Neural cell (in vitro differentiated cells): ENCODE data around the gene RIN1.

Experiments used
- EP300 ChIP-seq: fragments of 450-650 bp; conservative IDR thresholded peaks from 2 replicates; pipeline ENCODE4 v1.6.1; 2014; ENCODE audit warnings: antibody characterized with exemption, mild to moderate bottlenecking, moderate library complexity; ENCODE audit not compliant: poor library complexity, severe bottlenecking
- EZH2 ChIP-seq: fragments of 200-600, 300-800 bp; shearing (Covaris generic), sonication (generic); IDR thresholded peaks from 2 replicates; pipeline ENCODE4 v1.6.1; 2014; ENCODE audit warnings: antibody characterized with exemption, low read length, borderline replicate concordance, mild to moderate bottlenecking; ENCODE audit not compliant: insufficient read depth, poor library complexity, severe bottlenecking
- POLR2AphosphoS5 ChIP-seq: IDR thresholded peaks from 2 replicates; pipeline ENCODE4 v1.6.1; 2012
- RAD21 ChIP-seq: fragments of 450-650 bp; conservative IDR thresholded peaks from 2 replicates; pipeline ENCODE4 v1.6.1; 2014; ENCODE audit warnings: antibody characterized with exemption, mild to moderate bottlenecking, moderate library complexity
- SMC3 ChIP-seq: fragments of 450-650 bp; conservative IDR thresholded peaks from 2 replicates; pipeline ENCODE4 v1.6.1; 2014; ENCODE audit warnings: antibody characterized with exemption, mild to moderate bottlenecking, moderate library complexity; ENCODE audit not compliant: poor library complexity
- TAF1 ChIP-seq: IDR thresholded peaks from 2 replicates; pipeline ENCODE4 v1.6.1; 2012; ENCODE audit warnings: low read depth
- TF ChIP-seq, protein P1 (sequence below): fragments of 450-650 bp; IDR thresholded peaks from 2 replicates; pipeline ENCODE4 v1.5.1; 2014; ENCODE audit warnings: antibody characterized with exemption, mild to moderate bottlenecking, moderate library complexity; ENCODE audit not compliant: poor library complexity, severe bottlenecking

DNA sequence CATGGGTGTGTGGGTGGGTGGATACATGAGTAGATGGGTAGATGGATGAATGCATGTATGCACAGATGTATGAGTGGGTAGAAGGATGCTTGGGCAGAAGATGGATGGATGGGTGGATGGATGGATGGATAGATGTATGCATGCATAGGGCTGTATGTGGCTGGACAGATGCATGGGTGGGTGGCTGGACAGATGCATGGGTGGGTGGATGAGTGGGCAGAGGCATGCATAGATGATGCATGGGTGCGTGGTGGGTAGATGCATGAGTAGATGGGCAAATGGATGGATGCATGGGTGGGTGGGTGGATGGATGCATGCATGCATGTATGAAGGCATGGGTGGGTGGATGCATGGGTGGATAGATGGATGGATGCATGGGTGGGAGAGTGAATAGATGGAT lies 12.6 kb downstream of the RIN1 start:
- TF ChIP-seq, protein P1, sequence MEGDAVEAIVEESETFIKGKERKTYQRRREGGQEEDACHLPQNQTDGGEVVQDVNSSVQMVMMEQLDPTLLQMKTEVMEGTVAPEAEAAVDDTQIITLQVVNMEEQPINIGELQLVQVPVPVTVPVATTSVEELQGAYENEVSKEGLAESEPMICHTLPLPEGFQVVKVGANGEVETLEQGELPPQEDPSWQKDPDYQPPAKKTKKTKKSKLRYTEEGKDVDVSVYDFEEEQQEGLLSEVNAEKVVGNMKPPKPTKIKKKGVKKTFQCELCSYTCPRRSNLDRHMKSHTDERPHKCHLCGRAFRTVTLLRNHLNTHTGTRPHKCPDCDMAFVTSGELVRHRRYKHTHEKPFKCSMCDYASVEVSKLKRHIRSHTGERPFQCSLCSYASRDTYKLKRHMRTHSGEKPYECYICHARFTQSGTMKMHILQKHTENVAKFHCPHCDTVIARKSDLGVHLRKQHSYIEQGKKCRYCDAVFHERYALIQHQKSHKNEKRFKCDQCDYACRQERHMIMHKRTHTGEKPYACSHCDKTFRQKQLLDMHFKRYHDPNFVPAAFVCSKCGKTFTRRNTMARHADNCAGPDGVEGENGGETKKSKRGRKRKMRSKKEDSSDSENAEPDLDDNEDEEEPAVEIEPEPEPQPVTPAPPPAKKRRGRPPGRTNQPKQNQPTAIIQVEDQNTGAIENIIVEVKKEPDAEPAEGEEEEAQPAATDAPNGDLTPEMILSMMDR, result no peak
- no peak for TF ChIP-seq POLR2AphosphoS5
- no peak for TF ChIP-seq TAF1
- TF ChIP-seq RAD21, result no peak
- no peak for TF ChIP-seq EZH2
- TF ChIP-seq EP300, result no peak
- TF ChIP-seq SMC3, result no peak
